ENCODE results near the gene DDX27.
A peak's percentile ranks its signal among the peaks of the same experiment; 100 is the strongest.

The DDX27 gene

DNA sequence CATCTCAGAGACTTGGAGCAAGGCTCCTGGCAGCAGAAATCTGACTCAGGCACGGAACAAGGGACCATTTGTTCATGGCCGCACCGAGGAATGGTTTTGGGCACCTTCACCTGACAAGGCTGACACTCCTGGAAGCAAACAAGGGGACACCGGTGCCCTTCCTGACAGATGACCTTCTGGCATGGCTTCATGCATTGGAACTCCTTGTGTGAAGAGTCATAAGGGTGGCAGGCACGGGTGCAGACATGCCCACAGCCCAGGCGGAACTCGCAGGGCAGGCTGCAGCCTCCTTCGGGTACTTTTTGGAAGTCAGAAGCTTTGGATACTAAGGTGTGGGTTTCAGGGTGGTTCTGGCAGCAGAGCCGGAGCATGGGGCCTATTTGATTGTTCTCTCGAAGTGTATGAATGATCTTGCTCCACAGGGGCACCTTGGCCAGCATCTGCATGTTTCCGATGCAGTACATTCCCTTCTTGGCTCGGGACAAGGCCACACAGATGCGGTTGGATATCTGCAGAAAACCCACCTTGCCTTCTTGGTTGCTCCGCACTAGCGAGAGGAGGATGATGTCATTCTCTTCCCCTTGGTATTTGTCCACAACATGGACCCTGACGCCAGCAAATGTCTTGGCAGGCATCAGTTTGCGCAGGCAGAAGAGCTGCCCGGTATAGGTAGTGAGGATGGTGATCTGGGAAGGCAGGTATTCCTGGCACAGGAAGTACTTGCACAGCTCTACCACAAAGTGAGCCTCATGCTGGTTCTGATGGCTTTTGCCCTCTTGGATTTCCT lies 29.9 kb downstream of the DDX27 start:
- no peak for DNase-seq

- no peak for DNase-seq
Measured at GRCh38 chr20:49252556-49253350, 33.5 kb downstream of the DDX27 start.

DNA sequence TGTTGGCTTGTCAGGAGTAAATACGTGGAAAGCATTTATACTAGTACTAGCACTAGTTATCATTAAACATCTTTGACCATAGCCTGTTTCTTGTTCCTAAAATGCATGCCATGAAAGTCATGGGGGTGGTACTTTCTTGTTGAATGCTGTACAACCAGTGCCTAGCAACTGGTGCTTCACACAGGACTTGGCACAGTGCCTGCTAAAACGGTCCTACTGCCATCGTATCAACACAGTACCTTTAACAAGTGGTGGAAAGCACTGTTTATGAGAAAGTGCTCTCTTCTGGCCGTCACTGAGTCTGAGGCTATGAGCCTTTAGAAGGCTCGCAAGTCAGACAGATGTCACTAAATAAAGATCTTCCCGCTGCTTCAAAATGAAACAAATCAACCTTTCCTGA lies 37.0 kb downstream of the DDX27 start:
- no peak for DNase-seq

DNA sequence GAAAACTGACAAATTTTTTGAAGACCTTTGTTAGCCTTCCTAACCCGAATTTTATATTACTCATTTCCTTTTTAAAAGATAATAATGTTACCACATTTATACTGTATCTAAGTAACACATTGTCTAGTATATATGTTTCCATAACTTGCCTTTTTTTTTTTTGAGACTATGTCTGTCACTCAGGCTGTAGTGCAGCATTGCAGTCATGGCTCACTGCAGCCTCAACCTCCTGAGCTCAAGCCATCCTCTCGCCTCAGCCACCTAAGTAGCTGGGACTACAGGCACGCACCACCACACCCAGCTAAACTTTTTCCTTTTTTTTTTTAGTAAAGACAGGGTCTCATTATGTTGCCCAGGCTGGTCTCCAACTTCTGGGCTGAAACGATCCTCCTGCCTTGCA lies 40.1 kb downstream of the DDX27 start:
- DNase-seq: no peak

DNA sequence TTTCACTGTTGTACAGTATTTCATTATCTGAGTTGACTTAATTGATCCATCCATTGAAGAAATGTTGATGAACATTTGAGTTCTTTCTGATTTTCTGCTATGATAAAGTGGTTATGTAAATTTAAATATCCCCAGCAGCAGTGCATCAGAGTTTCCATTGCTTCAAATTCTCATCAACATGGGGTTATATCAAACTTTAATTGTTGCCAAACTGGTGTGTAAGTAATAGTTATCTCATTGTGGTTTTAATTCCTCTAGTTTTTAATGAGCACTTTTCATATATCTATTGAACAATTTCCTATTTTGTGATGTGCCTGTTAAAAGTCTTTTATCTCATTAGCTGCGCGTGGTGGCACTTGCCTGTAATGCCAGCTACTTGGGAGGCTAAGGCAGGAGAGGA lies 40.6 kb downstream of the DDX27 start:
- no peak for DNase-seq

GRCh38 chr20:49260218-49260617 lies 41.0 kb downstream of the DDX27 start:
- no peak for DNase-seq

- no peak for DNase-seq
Measured at GRCh38 chr20:49261173-49261572, 42.0 kb downstream of the DDX27 start.

GRCh38 chr20:49262444-49262843 lies 43.2 kb downstream of the DDX27 start:
- no peak for DNase-seq

DNA sequence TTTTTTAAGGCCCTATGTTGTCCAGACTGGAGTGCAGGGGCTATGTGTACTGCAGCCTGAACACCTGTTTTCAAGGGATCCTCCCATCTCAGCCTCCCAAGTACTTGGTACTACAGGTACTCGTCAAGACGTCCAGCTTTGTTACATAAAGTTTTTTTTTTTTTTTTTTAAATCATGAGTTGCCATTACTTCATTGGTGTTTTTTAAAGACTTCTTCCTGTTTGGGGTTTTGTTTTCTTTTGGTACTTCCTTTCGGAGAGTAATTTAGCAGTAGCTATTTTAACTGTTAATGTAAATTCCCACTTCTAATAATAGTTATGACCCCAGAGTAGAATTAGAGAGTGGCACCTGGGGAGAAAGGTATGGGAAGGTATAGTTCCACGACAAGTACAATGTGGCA lies 48.1 kb downstream of the DDX27 start:
- DNase-seq: no peak

DNA sequence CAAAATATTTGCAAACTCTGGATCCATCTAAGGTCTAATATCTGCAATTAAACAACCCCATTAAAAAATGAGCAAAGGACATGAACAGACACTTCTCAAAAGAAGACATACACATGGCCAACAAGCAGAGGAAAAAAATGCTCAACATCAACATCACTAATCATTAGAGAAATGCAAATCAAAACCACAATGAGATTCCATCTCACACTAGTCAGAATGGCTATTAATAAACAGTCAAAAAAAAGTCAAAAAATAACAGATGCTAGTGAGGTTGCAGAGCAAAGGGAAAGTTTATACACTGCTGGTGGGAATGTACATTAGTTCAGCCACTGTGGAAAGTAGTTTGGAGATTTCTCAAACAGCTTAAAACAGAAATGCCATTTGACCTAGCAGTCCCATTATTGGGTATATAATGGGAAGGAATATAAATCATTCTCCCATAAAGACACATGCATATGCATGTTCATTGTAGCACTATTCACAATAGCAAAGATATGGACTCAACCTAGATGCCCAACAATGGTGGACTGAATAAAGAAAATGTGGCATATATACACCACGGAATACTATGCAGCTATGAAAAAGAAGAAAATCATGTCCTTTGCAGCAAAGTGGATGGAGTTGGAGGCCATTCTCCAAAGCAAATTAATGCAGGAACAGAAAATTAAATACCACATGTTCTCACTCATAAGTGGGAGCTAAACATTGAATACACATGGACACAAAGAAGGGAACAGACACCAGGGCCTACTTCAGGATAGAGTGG lies 49.6 kb downstream of the DDX27 start:
- DNase-seq: no peak

DNA sequence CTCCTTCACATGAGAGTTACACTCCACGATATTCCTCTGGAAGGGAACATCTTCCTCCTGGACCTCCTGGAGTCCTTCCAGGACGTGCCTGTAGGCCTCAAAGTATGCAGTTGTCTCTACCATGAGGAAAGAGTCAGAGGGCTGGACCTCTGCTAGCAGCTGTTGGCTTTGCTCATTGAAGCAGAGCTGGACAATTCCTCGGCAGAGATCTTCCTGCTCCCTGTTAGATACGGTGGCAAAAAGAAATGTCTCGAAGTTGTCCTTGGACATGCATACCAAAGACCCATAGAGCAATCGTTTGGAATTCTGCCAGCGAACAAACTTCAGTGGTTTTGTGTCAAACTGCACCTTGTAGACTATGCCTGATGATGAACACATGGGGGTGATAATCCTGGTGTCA lies 51.0 kb downstream of the DDX27 start:
- DNase-seq: no peak

- no peak for DNase-seq
Measured at GRCh38 chr20:49270736-49271135, 51.5 kb downstream of the DDX27 start.

- DNase-seq: no peak
Measured at GRCh38 chr20:49272654-49273053, 53.4 kb downstream of the DDX27 start.

DNA sequence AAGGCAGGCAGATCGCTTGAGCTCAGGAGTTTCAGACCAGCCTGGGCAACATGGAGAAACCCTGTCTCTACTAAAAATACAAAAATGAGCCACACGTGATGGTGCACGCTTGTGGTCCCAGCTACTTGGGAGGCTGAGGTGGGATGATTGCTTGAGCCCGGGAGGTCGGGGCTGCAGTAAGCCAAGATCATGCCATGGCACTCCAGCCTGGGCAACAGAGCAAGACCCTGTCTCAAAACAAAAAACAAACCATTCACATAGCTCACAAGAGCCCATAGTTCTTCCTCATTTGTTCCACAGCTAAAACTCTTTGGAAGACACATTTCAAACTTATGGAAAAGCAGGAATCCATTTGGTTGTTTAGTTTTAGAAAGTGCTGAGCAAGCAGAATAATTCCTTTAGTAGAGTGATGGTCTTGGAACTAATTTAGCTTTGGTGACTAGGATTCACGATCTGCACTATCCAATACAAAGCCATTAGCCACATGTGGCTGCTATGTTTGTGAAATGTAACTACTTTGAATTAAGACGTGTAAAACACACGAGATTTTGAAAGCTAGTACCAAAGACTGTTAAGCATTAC lies 54.6 kb downstream of the DDX27 start:
- no peak for DNase-seq

GRCh38 chr20:49275216-49275615 lies 56.0 kb downstream of the DDX27 start:
- no peak for DNase-seq

DNA sequence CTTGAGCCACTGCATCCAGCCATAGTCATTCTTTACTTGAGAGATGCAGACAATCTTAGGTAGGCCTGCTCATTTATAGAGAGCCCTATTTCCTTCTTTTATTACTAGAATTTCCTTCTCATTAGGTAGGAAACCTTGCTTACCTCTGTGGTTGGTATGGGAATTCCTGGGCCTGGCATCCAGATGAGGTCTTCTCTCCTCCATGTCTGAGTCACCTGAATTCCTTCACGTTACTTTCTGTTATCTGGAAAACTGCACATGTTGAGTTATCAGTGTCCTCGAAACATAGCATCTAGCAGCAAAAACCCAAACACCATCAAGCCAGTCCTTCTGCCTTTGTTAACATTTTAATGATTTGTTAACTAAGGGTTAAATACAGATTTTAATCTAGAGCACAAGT lies 56.4 kb downstream of the DDX27 start:
- no peak for DNase-seq

DNA sequence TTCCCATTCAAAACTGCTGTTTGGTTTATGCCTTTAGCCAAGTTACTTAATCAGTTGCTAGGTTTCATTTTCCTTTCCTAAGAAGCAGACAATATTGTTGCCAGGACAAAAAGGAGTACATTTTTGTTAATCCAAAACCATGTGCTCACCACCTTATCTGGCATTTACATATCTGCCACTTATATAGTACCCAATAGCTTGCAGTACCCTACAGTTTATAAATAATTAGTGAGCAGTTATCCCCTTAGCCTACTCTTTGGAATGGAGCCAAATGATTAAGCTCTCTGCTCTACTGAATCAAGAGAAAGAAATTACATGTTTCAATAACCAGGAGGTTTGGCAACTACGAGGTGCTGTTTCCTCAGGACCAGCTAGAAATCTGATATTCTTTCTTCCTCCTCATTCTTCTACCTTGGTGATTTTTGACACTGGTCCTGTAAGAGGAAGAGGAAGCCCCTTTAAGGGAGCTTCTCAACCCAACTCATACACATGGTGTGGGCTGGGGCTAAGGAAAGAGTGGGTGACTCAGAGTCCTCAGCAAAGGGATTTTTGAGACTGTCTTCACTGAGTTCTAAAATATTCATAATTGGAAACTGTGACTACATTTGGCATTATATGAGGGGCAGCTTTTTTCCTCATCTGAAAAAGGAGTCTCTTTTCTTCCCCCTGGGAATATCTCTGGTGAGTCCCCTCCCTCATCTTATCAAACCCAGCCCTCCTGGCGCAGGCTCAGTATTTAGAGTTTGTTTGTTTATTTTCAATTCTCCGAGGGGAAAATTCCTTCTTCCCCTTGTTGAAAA lies 57.1 kb downstream of the DDX27 start:
- peak; percentile 63 for DNase-seq

DNA sequence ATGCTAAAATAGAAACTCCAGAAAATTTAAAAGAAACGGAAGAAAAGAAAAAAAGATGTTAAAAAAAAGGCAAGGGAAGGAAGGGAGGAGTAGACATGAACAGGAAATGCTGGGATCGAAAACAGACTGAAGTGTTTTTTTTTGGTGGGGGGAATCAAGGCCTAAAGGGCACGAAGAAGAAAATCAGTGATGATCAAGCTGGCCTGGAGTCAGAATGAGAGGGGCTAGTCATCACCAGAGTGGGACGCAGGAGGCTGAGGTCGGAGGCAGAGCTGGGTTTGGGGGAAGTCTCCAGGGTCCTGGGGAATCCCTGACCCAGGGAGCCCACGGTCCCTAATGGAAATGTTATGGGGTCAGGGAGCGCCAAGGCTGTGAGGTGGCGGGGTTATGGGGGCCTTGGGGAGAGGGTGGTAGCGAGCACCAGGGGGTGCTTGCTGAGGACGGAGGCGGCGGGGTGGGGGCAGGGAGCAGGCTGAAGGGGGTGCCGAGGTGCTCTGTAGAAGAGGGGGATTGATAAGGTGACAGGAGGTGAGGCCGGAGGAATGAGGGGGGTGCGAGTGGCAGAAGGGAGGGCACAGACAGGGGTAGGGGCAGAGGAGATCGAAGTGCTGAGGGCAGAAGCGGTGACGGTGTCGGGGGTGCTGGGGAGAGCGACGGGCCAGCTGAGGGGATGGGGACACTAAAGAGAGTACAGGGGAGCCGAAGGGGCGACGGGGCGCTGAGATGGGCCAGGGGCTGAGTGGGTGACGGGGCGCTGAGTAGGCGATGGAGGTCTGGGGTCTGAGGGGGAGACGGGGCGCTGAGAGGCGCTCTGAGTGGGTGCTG lies 58.0 kb downstream of the DDX27 start:
- peak; percentile 79 for DNase-seq

DNA sequence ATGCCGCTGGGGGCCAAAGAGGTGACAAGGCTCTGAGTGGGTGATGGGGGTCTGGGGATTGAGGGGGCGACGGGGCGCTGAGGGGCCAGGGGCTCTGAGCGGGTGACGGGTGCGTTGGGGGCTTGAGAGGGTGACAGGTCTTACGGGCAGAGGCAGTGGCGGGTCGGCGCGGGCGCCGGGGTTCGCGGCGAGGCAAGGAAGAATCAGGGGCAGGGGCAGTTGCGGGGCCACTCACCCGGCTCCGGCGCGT lies 58.5 kb downstream of the DDX27 start:
- no peak for DNase-seq

DNA sequence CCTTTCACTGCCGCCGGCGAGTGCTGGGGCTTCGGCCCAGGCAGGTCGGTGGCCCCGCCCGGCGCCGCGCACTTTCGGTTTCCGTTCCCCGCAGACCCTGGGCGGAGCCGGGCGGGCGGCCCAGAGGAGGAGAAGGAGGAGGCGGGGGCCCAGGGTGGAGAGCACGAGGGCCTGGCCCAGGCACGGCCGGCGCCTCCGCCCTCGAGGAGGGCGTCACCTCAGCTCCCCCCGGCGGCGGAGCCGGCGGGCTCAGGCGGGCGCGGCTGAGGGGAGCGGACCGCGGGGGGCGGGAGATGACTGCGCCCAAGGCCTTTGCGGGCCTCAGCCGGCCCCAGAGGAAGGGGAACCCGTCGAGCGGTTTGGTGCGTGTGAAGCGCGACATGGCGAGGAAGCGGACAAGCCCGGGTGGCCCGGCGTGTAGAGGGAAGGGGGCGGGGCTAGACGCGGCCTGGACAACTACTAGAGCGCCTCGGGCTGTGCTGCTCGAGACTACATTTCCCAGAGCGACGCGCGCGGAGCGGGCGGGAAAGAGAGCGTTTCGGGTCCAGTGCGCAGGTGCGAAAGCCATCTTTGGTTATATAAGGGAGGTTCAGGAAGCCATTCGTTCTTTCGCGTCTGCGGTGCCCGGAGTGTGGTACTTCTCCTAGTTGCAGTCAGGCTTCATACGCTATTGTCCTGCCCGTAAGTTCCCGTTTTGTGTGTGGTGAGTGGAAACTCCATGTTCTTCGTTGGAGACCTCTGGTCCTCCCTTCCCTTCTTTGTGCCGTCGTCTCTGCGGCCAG lies 59.0 kb downstream of the DDX27 start, which contains the start of gene ZNFX1:
TSS of gene ZNFX1 (minus strand) at position 22 of the 782 bp plus-strand sequence. CDS start 2,218 bp downstream, outside the sequence.
- DNase-seq: peak; percentile 99

Measured in activated CD4-positive, alpha-beta T cell treated with anti-CD3 and anti-CD28 coated beads for 48 hours (primary cell).